Measurements from ENCODE around the gene ABRAXAS1. TPM values are rescaled to one million over a fixed set of nuclear protein-coding genes. Genes with fewer than 3 reads are reported as not detected.

Gene ABRAXAS1
- total RNA-seq, 4 donors from 2014 or later = 9.3 to 13.5 (median 10.8) TPM

DNA sequence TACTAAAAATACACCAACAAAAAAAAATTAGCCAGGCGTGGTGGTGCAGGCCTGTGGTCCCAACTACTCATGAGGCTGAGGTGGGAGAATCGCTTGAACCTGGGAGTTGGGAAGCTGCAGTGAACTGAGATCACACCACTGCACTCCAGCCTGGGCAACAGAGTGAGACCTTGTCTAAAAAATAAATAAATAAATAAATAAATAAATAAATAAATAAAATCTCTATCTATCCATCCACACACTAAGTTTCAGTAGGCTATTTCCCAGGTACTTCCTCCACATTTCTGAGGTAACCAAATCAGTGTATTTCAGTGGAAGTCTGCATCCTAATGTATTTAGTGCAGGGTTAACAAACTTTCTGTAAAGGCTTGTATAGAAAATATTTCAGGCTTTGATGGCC is 10.9 kb downstream of the ABRAXAS1 start:
- no peak for TF ChIP-seq EP300 (IDR thresholded peaks at IDR 0.05)
- TF ChIP-seq, protein P1, sequence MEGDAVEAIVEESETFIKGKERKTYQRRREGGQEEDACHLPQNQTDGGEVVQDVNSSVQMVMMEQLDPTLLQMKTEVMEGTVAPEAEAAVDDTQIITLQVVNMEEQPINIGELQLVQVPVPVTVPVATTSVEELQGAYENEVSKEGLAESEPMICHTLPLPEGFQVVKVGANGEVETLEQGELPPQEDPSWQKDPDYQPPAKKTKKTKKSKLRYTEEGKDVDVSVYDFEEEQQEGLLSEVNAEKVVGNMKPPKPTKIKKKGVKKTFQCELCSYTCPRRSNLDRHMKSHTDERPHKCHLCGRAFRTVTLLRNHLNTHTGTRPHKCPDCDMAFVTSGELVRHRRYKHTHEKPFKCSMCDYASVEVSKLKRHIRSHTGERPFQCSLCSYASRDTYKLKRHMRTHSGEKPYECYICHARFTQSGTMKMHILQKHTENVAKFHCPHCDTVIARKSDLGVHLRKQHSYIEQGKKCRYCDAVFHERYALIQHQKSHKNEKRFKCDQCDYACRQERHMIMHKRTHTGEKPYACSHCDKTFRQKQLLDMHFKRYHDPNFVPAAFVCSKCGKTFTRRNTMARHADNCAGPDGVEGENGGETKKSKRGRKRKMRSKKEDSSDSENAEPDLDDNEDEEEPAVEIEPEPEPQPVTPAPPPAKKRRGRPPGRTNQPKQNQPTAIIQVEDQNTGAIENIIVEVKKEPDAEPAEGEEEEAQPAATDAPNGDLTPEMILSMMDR (IDR thresholded peaks at IDR 0.05) = no peak
- no peak for TF ChIP-seq POLR2AphosphoS5 (IDR thresholded peaks at IDR 0.05)
- no peak for TF ChIP-seq POLR2A (IDR thresholded peaks at IDR 0.05; ENCODE audit: low read depth)
- DNase-seq (ENCODE audit: extremely low spot score) = no peak
- Histone ChIP-seq H3K4me1 (no peaks in the 10 kb centered on the region), H3K9me3 (no peaks in the 10 kb centered on the region), H3K4me3 (no peak overlapping the region), H3K27me3 (no peaks in the 10 kb centered on the region), H3K27ac (replicated peaks in 1 of 4) (no peak overlapping the region), H3K36me3 (peaks cover 0 to 47% (median 14%) of the 10 kb centered on the region in 4 donors)
- intact Hi-C loops (cut with DNase I) = no loop called here
- WGBS = 100% methylated on average over 2 of the region's 2 CpGs

DNA sequence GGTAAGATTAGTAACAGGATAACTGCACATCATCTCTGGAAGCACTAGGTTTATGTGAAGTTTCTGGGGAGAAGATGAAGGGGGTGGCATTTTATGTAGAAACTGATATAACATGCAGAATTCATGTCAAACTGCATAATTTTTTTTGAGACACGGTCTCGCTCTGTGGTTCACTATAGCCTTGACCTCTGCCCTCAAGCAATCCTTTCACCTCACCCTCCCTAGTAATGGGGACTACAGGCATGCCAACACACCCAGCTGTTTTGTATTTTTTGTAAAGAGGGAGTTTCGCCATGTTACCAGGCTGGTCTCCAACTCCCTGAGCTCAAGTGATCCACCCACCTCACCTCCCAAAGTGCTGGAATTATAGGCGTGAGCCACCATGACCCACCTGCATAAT is 11.5 kb downstream of the ABRAXAS1 start:
- Histone ChIP-seq H3K27me3 (no peaks in the 10 kb centered on the region), H3K9me3 (no peaks in the 10 kb centered on the region), H3K36me3 (peaks cover 0 to 51% (median 16%) of the 10 kb centered on the region in 4 donors), H3K27ac (replicated peaks in 1 of 4) (no peak overlapping the region), H3K4me3 (no peak overlapping the region), H3K4me1 (no peaks in the 10 kb centered on the region)
- TF ChIP-seq POLR2AphosphoS5 (IDR thresholded peaks at IDR 0.05) = no peak
- intact Hi-C loops (cut with DNase I) = no loop called here
- 85% methylated on average over 4 of the region's 4 CpGs for WGBS
- no peak for DNase-seq (ENCODE audit: extremely low spot score)

DNA sequence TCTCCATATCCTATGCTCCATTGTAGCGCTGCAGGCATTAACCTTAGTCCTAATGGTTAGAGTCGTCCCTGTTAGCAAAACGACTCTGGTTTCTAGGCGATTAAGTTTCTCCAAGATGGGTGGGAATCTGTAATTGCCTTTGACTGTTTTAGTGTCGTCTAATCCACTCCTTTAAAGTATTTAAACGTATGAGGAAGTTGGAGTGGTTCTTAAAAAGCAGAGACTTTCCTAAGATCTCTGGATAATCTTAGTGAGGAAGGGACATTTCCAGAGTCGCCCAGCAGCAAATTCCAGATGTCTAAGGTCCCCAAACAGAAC is 28.8 kb downstream of the ABRAXAS1 start:
- intact Hi-C loops (cut with DNase I) = loop anchor here (10.0 kb wide), 1 partner anchor 171 kb away; the partner anchor contains the start of gene COQ2
- peaks cover 24 to 31% (median 29%) of the 10 kb centered on the region in 4 donors for H3K4me1 ChIP-seq
- peak overlapping the region; percentile 64 to 84 (median 82) for H3K4me3 ChIP-seq
- H3K27me3 ChIP-seq = no peaks in the 10 kb centered on the region
- peak overlapping the region; percentile 93 to 97 (median 96) for H3K27ac ChIP-seq (replicated peaks in 1 of 4)
- WGBS = 0% methylated on average over 7 of the region's 7 CpGs
- H3K36me3 ChIP-seq = peaks cover 18 to 61% (median 41%) of the 10 kb centered on the region in 4 donors
- no peaks in the 10 kb centered on the region for H3K9me3 ChIP-seq
- TF ChIP-seq EP300 (IDR thresholded peaks at IDR 0.05) (no peak), POLR2AphosphoS5 (IDR thresholded peaks at IDR 0.05) (no peak), POLR2A (IDR thresholded peaks at IDR 0.05; ENCODE audit: low read depth) (no peak)
- TF ChIP-seq, protein P1 (IDR thresholded peaks at IDR 0.05) = no peak
- DNase-seq (ENCODE audit: extremely low spot score) = no peak

DNA sequence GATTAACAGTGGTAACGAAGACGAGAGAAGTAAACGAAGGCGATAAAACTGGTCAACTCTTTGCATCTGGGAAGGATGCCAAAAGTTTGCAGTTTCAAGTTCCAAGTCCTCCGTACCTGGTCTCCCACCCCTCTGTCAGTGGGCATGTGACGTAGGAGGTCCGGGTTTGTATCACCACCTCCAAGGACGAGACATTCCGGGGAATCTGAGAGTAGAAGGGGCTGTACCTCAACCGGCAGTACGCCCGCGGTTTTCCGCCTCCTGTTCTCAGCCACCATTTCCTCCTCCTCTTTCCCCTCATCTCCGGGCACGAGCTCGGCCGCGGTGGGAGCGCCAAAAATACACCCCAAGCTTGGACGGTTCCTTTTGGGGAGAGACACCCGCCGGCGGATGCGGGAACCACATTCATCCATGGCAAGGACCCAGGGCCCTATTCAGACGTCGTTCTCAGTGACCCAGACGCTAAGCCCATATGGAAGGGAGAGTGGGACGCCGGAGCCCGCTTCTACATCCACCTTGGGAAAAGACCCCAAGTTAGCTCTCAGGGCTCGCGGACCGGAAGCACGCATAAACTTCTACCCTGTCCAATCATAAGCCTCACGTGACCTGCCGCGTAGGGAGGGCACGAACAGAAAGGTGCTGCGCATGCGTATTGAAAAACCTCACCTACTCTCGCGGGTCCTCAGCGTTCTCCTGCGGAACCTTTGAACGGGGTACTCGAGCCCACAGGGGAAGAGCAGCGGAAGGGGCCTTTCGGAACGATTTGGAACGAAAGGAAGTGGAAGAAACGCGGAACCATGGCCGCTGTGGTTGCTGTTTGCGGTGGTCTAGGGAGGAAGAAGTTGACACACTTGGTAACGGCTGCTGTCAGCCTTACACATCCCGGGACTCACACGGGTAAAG is 29.4 kb downstream of the ABRAXAS1 start, which contains the start of the genes HELQ and MRPS18C:
HELQ (minus strand) TSS at position 543 of the 903 bp plus-strand sequence; CDS start at position 413, 130 bp downstream.
MRPS18C (plus strand) TSS at position 778 of the 903 bp plus-strand sequence; CDS start at position 798, 20 bp downstream.
- peak within 1 kb of the TSS; percentile 93 to 97 (median 96) for H3K27ac ChIP-seq (replicated peaks in 1 of 4)
- no peaks in the 10 kb centered on the region for H3K9me3 ChIP-seq
- intact Hi-C loops (cut with DNase I) = loop anchor here (10.0 kb wide), 1 partner anchor 171 kb away; the partner anchor contains the start of gene COQ2
- H3K4me3 ChIP-seq = peak within 1 kb of the TSS; percentile 64 to 84 (median 82)
- H3K36me3 ChIP-seq = peaks cover 14 to 55% (median 35%) of the 10 kb centered on the region in 4 donors
- DNase-seq (ENCODE audit: extremely low spot score) = peak; percentile 99
- TF ChIP-seq POLR2A (IDR thresholded peaks at IDR 0.05; ENCODE audit: low read depth) (peak; percentile 8), EP300 (IDR thresholded peaks at IDR 0.05) (no peak), POLR2AphosphoS5 (IDR thresholded peaks at IDR 0.05) (peak; percentile 96 to 99)
- TF ChIP-seq, protein P1 (IDR thresholded peaks at IDR 0.05) = peak in 2 of 3 experiments; percentile 14 to 39
- no peaks in the 10 kb centered on the region for H3K27me3 ChIP-seq
- H3K4me1 ChIP-seq = peaks cover 24 to 31% (median 29%) of the 10 kb centered on the region in 4 donors
- under 1% methylated on average over 50 of the region's 58 CpGs for WGBS

DNA sequence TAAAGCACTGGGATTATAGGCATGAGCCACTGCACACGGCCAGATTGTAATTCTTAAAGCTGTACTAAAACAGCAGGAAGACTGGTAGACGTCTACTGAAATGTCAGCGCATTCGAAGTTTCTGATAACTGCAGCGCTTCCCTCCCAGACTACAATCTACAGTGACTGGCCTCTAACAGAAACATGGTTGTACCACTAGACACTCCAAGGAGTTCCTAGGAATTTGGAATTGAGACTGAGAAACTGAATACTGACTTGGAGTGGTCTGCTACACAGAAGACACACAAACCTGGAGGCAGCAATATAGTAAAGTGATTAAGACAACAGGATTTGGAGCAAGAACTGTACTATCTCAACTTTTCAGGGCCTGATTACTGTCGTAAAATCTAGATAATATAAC is 30.2 kb downstream of the ABRAXAS1 start:
- peak overlapping the region; percentile 93 to 97 (median 96) for H3K27ac ChIP-seq (replicated peaks in 1 of 4)
- no peaks in the 10 kb centered on the region for H3K9me3 ChIP-seq
- TF ChIP-seq, protein P1 (IDR thresholded peaks at IDR 0.05) = no peak
- no peak for TF ChIP-seq EP300 (IDR thresholded peaks at IDR 0.05)
- TF ChIP-seq POLR2A (IDR thresholded peaks at IDR 0.05; ENCODE audit: low read depth) = no peak
- no peak for TF ChIP-seq POLR2AphosphoS5 (IDR thresholded peaks at IDR 0.05)
- 22% methylated on average over 6 of the region's 6 CpGs for WGBS
- H3K27me3 ChIP-seq = no peaks in the 10 kb centered on the region
- intact Hi-C loops (cut with DNase I) = loop anchor here (10.0 kb wide), 1 partner anchor 170 kb away; the partner anchor contains the start of gene COQ2
- H3K36me3 ChIP-seq = peaks cover 7 to 46% (median 29%) of the 10 kb centered on the region in 4 donors
- no peak for DNase-seq (ENCODE audit: extremely low spot score)
- H3K4me1 ChIP-seq = peaks cover 24 to 31% (median 29%) of the 10 kb centered on the region in 4 donors
- peak overlapping the region; percentile 64 to 84 (median 82) for H3K4me3 ChIP-seq
